RWPE2 (cell line): ENCODE results near the gene GALNT11.
"Not testable (repeated sequence)": the region's sequence is repeated elsewhere in the genome, so short reads cannot be mapped to it uniquely, and the experiment has no call there.

ENCODE experiments used
- ATAC-seq: fragments of 200-7000 bp; cut with Tn5 transposase; 3 replicates; pipeline ENCODE4 v1.9.1; 2021; ENCODE audit warnings: low read depth
- DNase-seq: peaks from one replicate; pipeline ENCODE4 v3.0.0-alpha.2; 2020; ENCODE audit warnings: low spot score
- H3K27ac ChIP-seq: fragments of 450-650 bp; 2 replicates; pipeline ENCODE4 v1.5.1; 2017; ENCODE audit warnings: mild to moderate bottlenecking; ENCODE audit not compliant: poor library complexity, severe bottlenecking
- H3K27me3 ChIP-seq: fragments of 250-450 bp; sonication (Bioruptor Pico); 2 replicates; pipeline ENCODE4 v1.5.1; 2021; ENCODE audit warnings: mild to moderate bottlenecking, moderate library complexity; ENCODE audit not compliant: insufficient read depth, poor library complexity, severe bottlenecking
- H3K36me3 ChIP-seq: fragments of 250-450 bp; sonication (Bioruptor Pico); 2 replicates; pipeline ENCODE4 v1.5.1; 2020; ENCODE audit warnings: low read depth, mild to moderate bottlenecking, moderate library complexity
- H3K4me1 ChIP-seq: fragments of 250-450 bp; sonication (Bioruptor Pico); 2 replicates; pipeline ENCODE4 v1.5.1; 2021; ENCODE audit warnings: mild to moderate bottlenecking, moderate library complexity; ENCODE audit not compliant: insufficient read depth, poor library complexity, severe bottlenecking
- H3K4me3 ChIP-seq: fragments of 250-450 bp; sonication (Bioruptor Pico); 2 replicates; pipeline ENCODE4 v1.5.1; 2021; ENCODE audit warnings: mild to moderate bottlenecking, moderate library complexity; ENCODE audit not compliant: severe bottlenecking
- H3K9me3 ChIP-seq: fragments of 250-450 bp; sonication (Bioruptor Pico); 2 replicates; pipeline ENCODE4 v1.5.1; 2021; ENCODE audit warnings: mild to moderate bottlenecking, moderate library complexity; ENCODE audit not compliant: severe bottlenecking
- CTCF ChIP-seq: fragments of 450-650 bp; IDR thresholded peaks from one replicate; pipeline ENCODE4 v1.5.1; 2017; ENCODE audit warnings: mild to moderate bottlenecking, moderate library complexity; ENCODE audit not compliant: poor library complexity, severe bottlenecking

The GALNT11 gene

DNA sequence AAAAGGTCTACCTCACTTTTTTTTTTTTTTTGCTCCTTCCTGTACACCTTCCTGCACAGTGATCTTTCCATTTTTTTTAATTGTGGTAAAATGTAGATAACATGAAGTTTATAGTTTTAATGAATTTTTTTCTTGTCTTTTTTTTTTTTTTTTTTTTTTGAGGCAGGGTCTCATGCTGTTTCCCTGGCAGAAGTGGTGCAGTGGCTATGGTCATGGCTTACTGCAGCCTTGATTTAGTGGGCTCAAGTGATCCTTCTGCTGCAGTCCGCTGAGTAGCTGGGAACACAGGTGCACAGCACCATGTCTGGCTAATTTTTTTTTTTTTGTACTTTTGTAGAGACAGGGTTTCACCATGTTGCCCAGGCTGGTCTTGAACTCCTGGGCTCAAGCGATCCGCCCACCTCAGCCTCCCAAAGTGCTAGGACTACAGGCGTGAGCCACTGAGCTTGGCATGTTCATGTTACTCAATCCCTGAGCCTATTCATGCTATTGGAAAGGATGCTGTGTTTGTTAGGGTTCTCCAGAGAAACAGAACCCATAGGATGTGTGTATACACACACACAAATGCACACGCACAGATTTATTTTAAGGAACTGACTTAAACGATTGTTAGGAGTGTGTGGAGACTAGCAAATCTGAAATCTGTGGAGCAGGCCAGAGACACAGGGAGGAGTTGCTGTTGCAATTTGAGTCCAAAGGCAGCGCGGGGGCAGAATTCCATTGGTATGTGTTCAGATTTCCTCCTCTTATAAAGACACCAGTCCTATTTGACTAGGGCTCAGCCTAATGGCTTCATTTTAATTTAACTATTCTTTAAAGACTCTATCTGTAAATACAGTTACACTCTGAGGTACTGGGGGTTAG is 29.1 kb downstream of the GALNT11 start:
- Histone ChIP-seq H3K27me3 (no peaks in the 10 kb centered on the region), H3K36me3 (no peaks in the 10 kb centered on the region), H3K4me1 (peaks cover 3% of the 10 kb centered on the region), H3K4me3 (no peak overlapping the region), H3K9me3 (no peaks in the 10 kb centered on the region), H3K27ac (no peak overlapping the region)
- DNase-seq (no peak), ATAC-seq (peak; percentile 49; the same call in 1 of the 3 replicates)
- no peak for TF ChIP-seq CTCF

GRCh38 chr7:152056621-152057274 is 31.3 kb downstream of the GALNT11 start:
- ATAC-seq (no peak), DNase-seq (no peak)
- Histone ChIP-seq H3K9me3 (no peaks in the 10 kb centered on the region), H3K27me3 (no peaks in the 10 kb centered on the region), H3K4me3 (no peak overlapping the region), H3K36me3 (no peaks in the 10 kb centered on the region), H3K4me1 (peaks cover 3% of the 10 kb centered on the region), H3K27ac (no peak overlapping the region)
- TF ChIP-seq CTCF: no peak

GRCh38 chr7:152059311-152059710 is 33.8 kb downstream of the GALNT11 start:
- DNase-seq: no peak
- no peak for ATAC-seq
- no peak for TF ChIP-seq CTCF
- no peak overlapping the region for H3K27ac ChIP-seq
- H3K4me1 ChIP-seq: peaks cover 3% of the 10 kb centered on the region
- H3K9me3 ChIP-seq: no peaks in the 10 kb centered on the region
- H3K36me3 ChIP-seq: no peaks in the 10 kb centered on the region
- no peak overlapping the region for H3K4me3 ChIP-seq
- H3K27me3 ChIP-seq: no peaks in the 10 kb centered on the region

DNA sequence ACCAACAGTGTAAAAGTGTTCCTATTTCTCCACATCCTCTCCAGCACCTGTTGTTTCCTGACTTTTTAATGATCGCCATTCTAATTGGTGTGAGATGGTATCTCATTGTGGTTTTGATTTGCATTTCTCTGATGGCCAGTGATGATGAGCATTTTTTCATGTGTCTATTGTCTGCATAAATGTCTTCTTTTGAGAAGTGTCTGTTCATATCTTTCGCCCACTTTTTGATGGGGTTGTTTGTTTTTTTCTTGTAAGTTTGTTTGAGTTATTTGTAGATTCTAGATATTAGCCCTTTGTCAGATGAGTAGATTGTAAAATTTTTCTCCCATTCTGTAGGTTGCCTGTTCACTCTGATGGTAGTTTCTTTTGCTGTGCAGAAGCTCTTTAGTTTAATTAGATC is 35.6 kb downstream of the GALNT11 start:
- not testable (repeated sequence) for H3K4me1 ChIP-seq, H3K36me3 ChIP-seq, H3K4me3 ChIP-seq, H3K9me3 ChIP-seq, H3K27ac ChIP-seq, ATAC-seq, H3K27me3 ChIP-seq, DNase-seq

- H3K4me1 ChIP-seq, H3K27me3 ChIP-seq, H3K4me3 ChIP-seq, H3K36me3 ChIP-seq, H3K27ac ChIP-seq, DNase-seq, H3K9me3 ChIP-seq, ATAC-seq: not testable (repeated sequence)
These were observed 37.7 kb downstream of the GALNT11 start for GRCh38 chr7:152063192-152063591.

- H3K27ac ChIP-seq, ATAC-seq: not testable (repeated sequence)
These were observed 38.3 kb downstream of the GALNT11 start for GRCh38 chr7:152063821-152064220.

GRCh38 chr7:152065800-152066344 is 40.4 kb downstream of the GALNT11 start:
- DNase-seq: not testable (repeated sequence)

More at GRCh38 chr7:152063821-152064220, 38.3 kb downstream of the GALNT11 start:
- not testable (repeated sequence) for H3K27me3 ChIP-seq, H3K4me3 ChIP-seq, DNase-seq, H3K36me3 ChIP-seq, H3K4me1 ChIP-seq, H3K9me3 ChIP-seq

More at GRCh38 chr7:152065800-152066344, 40.4 kb downstream of the GALNT11 start:
- H3K36me3 ChIP-seq, H3K4me1 ChIP-seq, ATAC-seq, H3K9me3 ChIP-seq, H3K4me3 ChIP-seq, H3K27me3 ChIP-seq, H3K27ac ChIP-seq: not testable (repeated sequence)
